ENCODE data around the gene SDHB. TPM values are rescaled to one million over a fixed set of nuclear protein-coding genes. Genes with fewer than 3 reads are reported as not detected.

Gene SDHB
- total RNA-seq, 4 donors from 2014 or later, result 53.0 to 152 (median 74.7) TPM

- DNase-seq, result no peak
- Histone ChIP-seq H3K36me3 (no peaks in the 10 kb centered on the region), H3K4me3 (no peak overlapping the region)
Measured at GRCh38 chr1:16989676-16990391, 64.0 kb downstream of the SDHB start.

GRCh38 chr1:16988210-16988609 lies 65.6 kb downstream of the SDHB start:
- no peak for TF ChIP-seq POLR2A (IDR thresholded peaks at IDR 0.05)
- no peak for TF ChIP-seq CTCF (IDR thresholded peaks at IDR 0.05)
- H3K27ac ChIP-seq, result no peak overlapping the region
- no peaks in the 10 kb centered on the region for H3K27me3 ChIP-seq
- no peaks in the 10 kb centered on the region for H3K36me3 ChIP-seq
- H3K4me3 ChIP-seq, result no peak overlapping the region
- no peak for DNase-seq
- no peaks in the 10 kb centered on the region for H3K4me1 ChIP-seq
- intact Hi-C loops (cut with DNase I; ENCODE audit: low total_unique reads), result no loop called here
- no peaks in the 10 kb centered on the region for H3K9me3 ChIP-seq

More at GRCh38 chr1:16989676-16990391, 64.0 kb downstream of the SDHB start:
- Histone ChIP-seq H3K27ac (no peak overlapping the region), H3K9me3 (no peaks in the 10 kb centered on the region), H3K4me1 (no peaks in the 10 kb centered on the region), H3K27me3 (no peaks in the 10 kb centered on the region)
- TF ChIP-seq POLR2A (IDR thresholded peaks at IDR 0.05) (no peak), CTCF (IDR thresholded peaks at IDR 0.05) (no peak)
- intact Hi-C loops (cut with DNase I; ENCODE audit: low total_unique reads), result no loop called here

GRCh38 chr1:16986962-16987361 lies 66.9 kb downstream of the SDHB start:
- intact Hi-C loops (cut with DNase I; ENCODE audit: low total_unique reads), result no loop called here
- Histone ChIP-seq H3K4me3 (no peak overlapping the region), H3K27ac (no peak overlapping the region), H3K36me3 (no peaks in the 10 kb centered on the region), H3K4me1 (no peaks in the 10 kb centered on the region), H3K27me3 (no peaks in the 10 kb centered on the region), H3K9me3 (no peaks in the 10 kb centered on the region)
- no peak for DNase-seq
- TF ChIP-seq POLR2A (IDR thresholded peaks at IDR 0.05) (no peak), CTCF (IDR thresholded peaks at IDR 0.05) (no peak)

- intact Hi-C loops (cut with DNase I; ENCODE audit: low total_unique reads), result no loop called here
- TF ChIP-seq CTCF (IDR thresholded peaks at IDR 0.05), result no peak
- TF ChIP-seq POLR2A (IDR thresholded peaks at IDR 0.05), result no peak
Measured at GRCh38 chr1:16986560-16986959, 67.3 kb downstream of the SDHB start.

GRCh38 chr1:16986113-16986512 lies 67.7 kb downstream of the SDHB start:
- no peak for DNase-seq
- TF ChIP-seq CTCF (IDR thresholded peaks at IDR 0.05) (no peak), POLR2A (IDR thresholded peaks at IDR 0.05) (no peak)
- Histone ChIP-seq H3K36me3 (no peaks in the 10 kb centered on the region), H3K4me3 (no peak overlapping the region), H3K27me3 (no peaks in the 10 kb centered on the region), H3K27ac (peak overlapping the region in 1 of 2 donors; percentile 39), H3K4me1 (no peaks in the 10 kb centered on the region), H3K9me3 (no peaks in the 10 kb centered on the region)
- intact Hi-C loops (cut with DNase I; ENCODE audit: low total_unique reads), result no loop called here

More at GRCh38 chr1:16986560-16986959, 67.3 kb downstream of the SDHB start:
- H3K4me1 ChIP-seq, result no peaks in the 10 kb centered on the region
- no peaks in the 10 kb centered on the region for H3K27me3 ChIP-seq
- H3K36me3 ChIP-seq, result no peaks in the 10 kb centered on the region
- no peak for DNase-seq
- H3K4me3 ChIP-seq, result no peak overlapping the region
- no peaks in the 10 kb centered on the region for H3K9me3 ChIP-seq
- H3K27ac ChIP-seq, result no peak overlapping the region

Data from uterus (tissue), 4 donors.